ENCODE measurements around the gene HP. TPM values are rescaled to one million over a fixed set of nuclear protein-coding genes. Genes with fewer than 3 reads are reported as not detected.
A peak's percentile ranks its signal among the peaks of the same experiment; 100 is the strongest.

HP gene
- total and polyA plus RNA-seq, 2 of the 4 experiments (the other 2 are of a cell fraction), result not detected

- Histone ChIP-seq H2BK20ac (ENCODE audit: low read depth, low read length) (no peak overlapping the region), H4K91ac (ENCODE audit: insufficient read depth, low read depth, low read length) (peak overlapping the region; percentile 41; the same call in 1 of the 2 replicates), H2BK5ac (ENCODE audit: low read depth, low read length, poor library complexity, severe bottlenecking) (peak overlapping the region; percentile 53), H2AFZ (replicated peaks; ENCODE audit: low read length, poor library complexity) (peak overlapping the region; percentile 91), H2AK9ac (replicated peaks; ENCODE audit: low read depth, low read length, poor library complexity) (peak overlapping the region; percentile 47), H3K23ac (ENCODE audit: low read depth, low read length) (peak overlapping the region; percentile 25; the same call in 1 of the 2 replicates), H3K4me2 (ENCODE audit: low read depth, low read length) (peak overlapping the region; percentile 94), H3K4me3 (ENCODE audit: insufficient read depth, low read depth, low read length) (peak overlapping the region; percentile 80), H3K18ac (ENCODE audit: low read depth, low read length) (no peak overlapping the region; the same call in 1 of the 2 replicates), H2BK15ac (ENCODE audit: low read depth, low read length) (no peak overlapping the region), H4K8ac (ENCODE audit: low read depth in 2 of 2, low read length in 2 of 2) (peak overlapping the region in 1 of 2 experiments; percentile 70; a peak in 2 of 4 replicates), H3K4me1 (ENCODE audit: control insufficient read depth, insufficient read depth, low read length) (0 out of 2 replicates have a peak, but pooled peaks cover 2% of the 10 kb centered on the region), H3K27me3 (ENCODE audit: control insufficient read depth, insufficient read depth, low read length) (no peaks in the 10 kb centered on the region), H3K4ac (ENCODE audit: low read depth, low read length) (peak overlapping the region; percentile 65), H4K20me1 (ENCODE audit: insufficient read depth, low read length) (no peaks in the 10 kb centered on the region; the same call in 1 of the 2 replicates), H2BK120ac (ENCODE audit: low read depth, low read length) (0 out of 2 replicates have a peak overlapping the region, but pooled peaks have one; percentile 9), H3K9ac (ENCODE audit: low read depth, low read length) (peak overlapping the region; percentile 81), H3K36me3 (ENCODE audit: control insufficient read depth, insufficient read depth, low read length) (peaks cover 25% of the 10 kb centered on the region), H3K14ac (replicated peaks; ENCODE audit: low read depth, low read length) (0 out of 2 replicates have a peak overlapping the region, but pooled peaks have one; percentile 36), H2AK5ac (ENCODE audit: low read depth, low read length) (0 out of 2 replicates have a peak overlapping the region, but pooled peaks have one; percentile 18), H3K9me1 (ENCODE audit: insufficient read depth, low read length) (peaks cover 5% of the 10 kb centered on the region; the same call in 1 of the 2 replicates), H3K27ac (ENCODE audit: insufficient read depth, low read length) (peak overlapping the region; percentile 71), H3K56ac (ENCODE audit: extremely low read depth, insufficient read depth, low read length) (peak overlapping the region; percentile 27; the same call in 1 of the 2 replicates), H3K79me1 (ENCODE audit: low read depth in 1 of 2, low read length in 2 of 2) (peaks cover 12 to 55% of the 10 kb centered on the region in 2 experiments), H3K9me3 (ENCODE audit: control insufficient read depth, insufficient read depth, low read length) (no peaks in the 10 kb centered on the region), H4K5ac (ENCODE audit: low read depth, low read length) (no peak overlapping the region)
- POLR2A ChIA-PET (ENCODE audit: unreplicated experiment), result interaction anchor here (0.5 to 0.6 kb wide), 2 partner anchors 962 to 1325 kb away, joined by 5 to 6 read pairs; no protein-coding TSS in a partner anchor
- in situ Hi-C loops (cut with MboI; ENCODE audit: low sequenced_read_pairs), result no loop called here
- DNase-seq (peak; percentile 68), ATAC-seq (ENCODE audit: low read depth) (peak; percentile 30)
- WGBS, 2 experiments (ENCODE audit: extremely low coverage in 2 of 2, insufficient read length in 1 of 2), result no CpG with 5 or more reads among the region's 22 CpGs
- no peak for TF ChIP-seq BHLHE40 (IDR thresholded peaks at IDR 0.05; ENCODE audit: low read depth, low read length)
- TF ChIP-seq MAFK (IDR thresholded peaks at IDR 0.05; ENCODE audit: low read depth, low read length), result no peak
- no peak for TF ChIP-seq USF2 (IDR thresholded peaks at IDR 0.05; ENCODE audit: low read depth, low read length)
- TF ChIP-seq MXI1 (IDR thresholded peaks at IDR 0.05; ENCODE audit: borderline replicate concordance, low read depth, low read length), result peak; percentile 76; the same call in 1 of the 2 replicates
- CTCF ChIA-PET, result interaction anchor here (0.9 to 1.6 kb wide), 3 partner anchors 9 to 28 kb away, joined by 3 to 8 read pairs (median 3); no protein-coding TSS in a partner anchor
- intact Hi-C loops (cut with micrococcal nuclease), result loop anchor here (10.0 kb wide), 1 partner anchor 58 kb away; no protein-coding TSS in a partner anchor
- dilution Hi-C loops (cut with HindIII; ENCODE audit: low sequenced_read_pairs, unreplicated experiment), result no loop called here
- no TSS peak for BruUV-seq (replicated peaks)
Measured at GRCh38 chr16:72092832-72093447, 38.6 kb downstream of the HP start.

Measured in IMR-90 (cell line).